ENCODE measurements around the gene PHACTR2.
A peak's percentile ranks its signal among the peaks of the same experiment; 100 is the strongest.

PHACTR2 gene

DNA sequence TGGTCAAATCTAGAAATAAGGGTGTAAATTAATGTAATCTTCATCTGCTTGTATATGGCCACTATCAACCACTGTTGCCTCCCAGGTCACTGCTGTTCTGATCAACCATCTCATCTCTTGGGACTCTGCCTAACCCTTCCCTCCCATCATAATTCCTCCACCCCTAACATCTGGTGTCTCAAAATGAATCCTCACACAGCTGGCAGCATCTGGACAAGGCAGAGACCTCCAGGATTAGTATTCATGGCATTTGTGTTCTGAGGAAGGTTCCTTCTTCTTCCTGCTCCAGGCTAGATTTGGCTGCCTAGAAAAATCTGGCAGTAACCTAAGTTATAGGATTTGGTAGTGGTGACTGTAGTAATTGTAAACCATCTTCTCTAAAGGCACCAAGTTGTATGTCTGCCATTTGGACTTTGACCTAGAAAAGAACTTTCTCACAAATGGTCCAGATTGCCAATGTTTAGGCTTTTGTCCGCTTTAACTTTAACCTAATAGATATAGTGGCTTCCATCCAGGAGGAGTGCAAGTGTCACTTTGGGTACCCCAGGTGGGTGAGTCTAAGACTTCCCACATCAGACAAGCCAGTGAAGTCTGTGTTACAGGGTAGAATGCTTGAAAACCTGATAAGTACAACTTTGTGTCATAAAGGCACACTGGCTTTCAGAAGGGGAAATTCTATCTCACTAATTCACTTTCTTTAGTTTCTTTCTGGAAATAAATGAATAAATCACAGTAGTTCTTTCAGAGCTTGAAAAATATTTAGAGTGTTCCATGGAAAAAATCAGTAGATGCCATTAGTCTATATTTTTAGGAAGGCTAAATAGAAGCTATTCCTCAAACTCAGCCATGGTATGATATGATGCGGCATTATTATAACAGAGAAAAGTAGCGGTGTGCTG lies 3.0 kb upstream of the PHACTR2 start:
- Mint-ChIP-seq H3K9me3 (peaks cover 10% of the 10 kb centered on the region), H3K27ac (peak overlapping the region; percentile 64 to 86 (median 80)), H3K4me3 (peak overlapping the region in 2 of 3 experiments; percentile 19 to 66), H3K36me3 (ENCODE audit: low read depth) (peaks cover 4% of the 10 kb centered on the region), H3K4me1 (peaks cover 45% of the 10 kb centered on the region), H3K27me3 (ENCODE audit: low read depth) (no peaks in the 10 kb centered on the region)
- TF ChIP-seq, protein P1, sequence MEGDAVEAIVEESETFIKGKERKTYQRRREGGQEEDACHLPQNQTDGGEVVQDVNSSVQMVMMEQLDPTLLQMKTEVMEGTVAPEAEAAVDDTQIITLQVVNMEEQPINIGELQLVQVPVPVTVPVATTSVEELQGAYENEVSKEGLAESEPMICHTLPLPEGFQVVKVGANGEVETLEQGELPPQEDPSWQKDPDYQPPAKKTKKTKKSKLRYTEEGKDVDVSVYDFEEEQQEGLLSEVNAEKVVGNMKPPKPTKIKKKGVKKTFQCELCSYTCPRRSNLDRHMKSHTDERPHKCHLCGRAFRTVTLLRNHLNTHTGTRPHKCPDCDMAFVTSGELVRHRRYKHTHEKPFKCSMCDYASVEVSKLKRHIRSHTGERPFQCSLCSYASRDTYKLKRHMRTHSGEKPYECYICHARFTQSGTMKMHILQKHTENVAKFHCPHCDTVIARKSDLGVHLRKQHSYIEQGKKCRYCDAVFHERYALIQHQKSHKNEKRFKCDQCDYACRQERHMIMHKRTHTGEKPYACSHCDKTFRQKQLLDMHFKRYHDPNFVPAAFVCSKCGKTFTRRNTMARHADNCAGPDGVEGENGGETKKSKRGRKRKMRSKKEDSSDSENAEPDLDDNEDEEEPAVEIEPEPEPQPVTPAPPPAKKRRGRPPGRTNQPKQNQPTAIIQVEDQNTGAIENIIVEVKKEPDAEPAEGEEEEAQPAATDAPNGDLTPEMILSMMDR (IDR thresholded peaks at IDR 0.05; ENCODE audit: unreplicated experiment in 3 of 3): no peak

DNA sequence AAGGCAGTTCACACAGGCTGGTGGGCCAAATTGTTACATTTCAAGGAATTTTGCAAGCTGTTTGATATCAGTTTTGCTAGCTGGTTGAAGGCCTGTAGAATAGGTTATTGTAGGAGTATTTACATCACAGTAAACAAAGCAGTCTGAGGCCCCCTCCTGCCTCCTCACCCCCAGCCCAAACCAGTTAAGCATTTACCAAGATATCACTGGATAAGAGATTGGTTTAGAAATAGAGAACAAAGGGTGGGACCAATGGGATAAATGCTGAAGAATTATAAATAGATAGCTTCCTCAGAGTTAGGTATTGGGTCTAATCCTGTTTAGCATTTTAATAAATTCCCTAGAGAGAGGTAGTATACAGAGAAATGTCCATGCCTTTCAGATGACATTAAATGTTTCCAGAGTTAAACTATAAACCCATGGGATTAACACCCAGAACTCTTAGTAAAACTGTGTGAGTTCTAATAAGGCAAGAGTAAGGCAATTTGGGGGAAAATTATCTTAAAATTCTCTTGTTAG lies 2.3 kb upstream of the PHACTR2 start:
- Mint-ChIP-seq H3K27ac (peak overlapping the region; percentile 64 to 86 (median 80)), H3K4me1 (peaks cover 52% of the 10 kb centered on the region), H3K4me3 (peak overlapping the region in 2 of 3 experiments; percentile 39 to 66), H3K27me3 (ENCODE audit: low read depth) (no peaks in the 10 kb centered on the region), H3K9me3 (peaks cover 5% of the 10 kb centered on the region), H3K36me3 (ENCODE audit: low read depth) (peaks cover under 1% of the 10 kb centered on the region)
- TF ChIP-seq, protein P1 (IDR thresholded peaks at IDR 0.05; ENCODE audit: unreplicated experiment in 3 of 3): no peak

DNA sequence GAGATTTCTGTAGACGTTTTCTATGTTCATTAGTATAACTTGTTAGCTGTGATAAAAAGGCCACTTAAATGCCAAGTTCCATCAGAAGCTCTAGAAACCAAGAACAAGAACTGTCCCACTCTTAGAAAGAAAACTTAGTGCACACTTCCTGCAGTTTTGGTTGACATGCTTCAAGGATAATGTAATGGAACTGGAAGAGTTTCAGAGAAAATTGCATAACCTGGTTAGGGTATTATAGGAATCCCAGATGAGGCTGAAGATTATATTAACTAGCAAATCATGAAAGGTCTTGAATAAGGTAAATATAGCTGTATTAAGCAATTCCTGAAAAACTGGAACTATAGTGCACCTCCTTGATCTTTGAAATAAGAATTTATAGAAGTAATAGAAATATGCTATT lies 1.8 kb upstream of the PHACTR2 start:
- H3K4me1 Mint-ChIP-seq: peaks cover 57% of the 10 kb centered on the region
- peaks cover 4% of the 10 kb centered on the region for H3K9me3 Mint-ChIP-seq
- H3K36me3 Mint-ChIP-seq (ENCODE audit: low read depth): no peaks in the 10 kb centered on the region
- TF ChIP-seq, protein P1 (IDR thresholded peaks at IDR 0.05; ENCODE audit: unreplicated experiment in 3 of 3): no peak
- H3K4me3 Mint-ChIP-seq: peak overlapping the region; percentile 26 to 57 (median 39)
- H3K27me3 Mint-ChIP-seq (ENCODE audit: low read depth): no peaks in the 10 kb centered on the region
- H3K27ac Mint-ChIP-seq: peak overlapping the region; percentile 64 to 86 (median 80)

GRCh38 chr6:143676437-143677045 lies 1.2 kb upstream of the PHACTR2 start:
- Mint-ChIP-seq H3K4me1 (peaks cover 63% of the 10 kb centered on the region), H3K27ac (peak overlapping the region; percentile 64 to 81 (median 80)), H3K36me3 (ENCODE audit: low read depth) (no peaks in the 10 kb centered on the region), H3K27me3 (ENCODE audit: low read depth) (no peaks in the 10 kb centered on the region), H3K4me3 (peak overlapping the region; percentile 67 to 69 (median 68)), H3K9me3 (no peaks in the 10 kb centered on the region)
- TF ChIP-seq, protein P1 (IDR thresholded peaks at IDR 0.05; ENCODE audit: unreplicated experiment in 3 of 3): no peak

GRCh38 chr6:143677577-143677890 lies 231 bp upstream of the PHACTR2 start:
- H3K4me3 Mint-ChIP-seq: peak overlapping the region; percentile 75 to 77 (median 76)
- no peaks in the 10 kb centered on the region for H3K27me3 Mint-ChIP-seq (ENCODE audit: low read depth)
- TF ChIP-seq, protein P1 (IDR thresholded peaks at IDR 0.05; ENCODE audit: unreplicated experiment in 3 of 3): no peak
- H3K4me1 Mint-ChIP-seq: peaks cover 63% of the 10 kb centered on the region
- peak overlapping the region; percentile 64 to 96 (median 76) for H3K27ac Mint-ChIP-seq
- peaks cover 9% of the 10 kb centered on the region for H3K36me3 Mint-ChIP-seq (ENCODE audit: low read depth)
- no peaks in the 10 kb centered on the region for H3K9me3 Mint-ChIP-seq

All from nephron (organoid).